HepG2 (cell line): ENCODE results near the gene CDHR5. TPM values are rescaled to one million over a fixed set of nuclear protein-coding genes. Genes with fewer than 3 reads are reported as not detected.

Experiments used
- CCAR2 ChIP-seq: fragments of 200-400 bp; formaldehyde crosslinking; optimal IDR thresholded peaks from 2 replicates; pipeline ENCODE3; 2018; ENCODE audit warnings: low read depth, mild to moderate bottlenecking, low read length, moderate library complexity
- EHMT2 ChIP-seq: fragments of 200-600 bp; sonication (generic); IDR thresholded peaks from 2 replicates; pipeline ENCODE4 v1.7.0; 2017; ENCODE audit warnings: antibody characterized with exemption, low read depth, low read length, borderline replicate concordance
- EP300 ChIP-seq, 3 experiments: sonication (generic) in 1 of 3; formaldehyde crosslinking in 1 of 3; IDR thresholded peaks; 2 replicates each; pipeline versions ENCODE4 v1.5.1 to v1.6.1; 2011 to 2020; ENCODE audit warnings: low read depth in 2 of 3, low read length in 2 of 3, borderline replicate concordance in 1 of 3, improper control_type of control experiment in 1 of 3, mild to moderate bottlenecking in 1 of 3, missing genetic modification reagents in 1 of 3, moderate library complexity in 1 of 3
- FIP1L1 ChIP-seq: fragments of 200-400 bp; formaldehyde crosslinking; IDR thresholded peaks from 2 replicates; pipeline ENCODE4 v1.6.1; 2018; ENCODE audit warnings: low read depth, mild to moderate bottlenecking, low read length, moderate library complexity, borderline replicate concordance; ENCODE audit not compliant: insufficient read depth
- IKZF5 ChIP-seq: IDR thresholded peaks from 2 replicates; pipeline ENCODE4 v1.6.1; 2018; ENCODE audit warnings: missing genetic modification reagents, mild to moderate bottlenecking, missing compliant biosample characterization
- NCOA1 ChIP-seq: sonication (generic); formaldehyde crosslinking; IDR thresholded peaks from 2 replicates; pipeline ENCODE4 v1.9.0; 2021; ENCODE audit warnings: missing genetic modification reagents
- NR2F2 ChIP-seq: IDR thresholded peaks from 2 replicates; pipeline ENCODE4 v1.6.1; 2012; ENCODE audit warnings: low read depth, inconsistent platforms, borderline replicate concordance
- PTBP1 ChIP-seq: fragments of 200-400 bp; formaldehyde crosslinking; IDR thresholded peaks from 2 replicates; pipeline ENCODE4 v1.6.1; 2018; ENCODE audit warnings: low read length, low read depth; ENCODE audit not compliant: poor library complexity, severe bottlenecking
- RBAK ChIP-seq: sonication (generic); formaldehyde crosslinking; IDR thresholded peaks from 2 replicates; pipeline ENCODE4 v1.5.1; 2020; ENCODE audit warnings: mild to moderate bottlenecking, missing genetic modification reagents
- ZMYM3 ChIP-seq: sonication (generic); formaldehyde crosslinking; IDR thresholded peaks from 2 replicates; pipeline ENCODE4 v1.5.1; 2020; ENCODE audit warnings: mild to moderate bottlenecking, missing genetic modification reagents
- ZNF17 ChIP-seq: sonication (generic); formaldehyde crosslinking; IDR thresholded peaks from 2 replicates; pipeline ENCODE4 v1.5.0; 2020; ENCODE audit warnings: mild to moderate bottlenecking, missing genetic modification reagents
- ZNF251 ChIP-seq: sonication (generic); formaldehyde crosslinking; IDR thresholded peaks from 2 replicates; pipeline ENCODE4 v1.9.0; 2021; ENCODE audit warnings: mild to moderate bottlenecking, missing genetic modification reagents
- ZNF343 ChIP-seq: sonication (generic); formaldehyde crosslinking; IDR thresholded peaks from 2 replicates; pipeline ENCODE4 v1.4.0; 2020; ENCODE audit warnings: mild to moderate bottlenecking, missing genetic modification reagents
- ZNF546 ChIP-seq: sonication (generic); formaldehyde crosslinking; conservative IDR thresholded peaks from 2 replicates; pipeline ENCODE4 v1.8.1; 2023; ENCODE audit warnings: mild to moderate bottlenecking, missing genetic modification reagents
- ZNF629 ChIP-seq: sonication (generic); formaldehyde crosslinking; conservative IDR thresholded peaks from 2 replicates; pipeline ENCODE4 v1.5.0; 2020; ENCODE audit warnings: missing genetic modification reagents
- polyA plus RNA-seq, 8 experiments: library from polyadenylated mRNA; depleted of rRNA in 3 of 8; stranded (reverse) in 7 of 8; unstranded in 1 of 8; fragments of >200 nt; fragmentation: Illumina TruSeq in 4 of 8; extraction: Trizol in 4 of 8; gene quantifications; 2 replicates each; pipeline versions ENCODE4 v1.2.1 to v1.2.3, GENCODE V29; 2011 to 2016; ENCODE audit warnings: low read depth in 4 of 8, missing spikeins in 1 of 8, mixed read lengths in 1 of 8; ENCODE audit not compliant: insufficient read depth in 1 of 8
- total RNA-seq, 5 experiments: library from RNA; depleted of rRNA; stranded (reverse); fragments of >200 nt; fragmentation: Illumina TruSeq; extraction: Trizol; gene quantifications; 2 replicates each; pipeline ENCODE4 v1.2.3, GENCODE V29; 2016; ENCODE audit warnings: low read depth in 1 of 5
- TF ChIP-seq, protein P1 (sequence below): sonication (generic); formaldehyde crosslinking; IDR thresholded peaks from 2 replicates; pipeline ENCODE4 v1.4.0; 2020; ENCODE audit warnings: missing genetic modification reagents
- TF ChIP-seq, protein P2 (sequence below): sonication (generic); formaldehyde crosslinking; IDR thresholded peaks from 2 replicates; pipeline ENCODE4 v1.4.0; 2020; ENCODE audit warnings: missing genetic modification reagents
- TF ChIP-seq, protein P3 (sequence below): sonication (generic); formaldehyde crosslinking; IDR thresholded peaks from 2 replicates; pipeline ENCODE4 v1.9.0; 2021; ENCODE audit warnings: missing genetic modification reagents, mild to moderate bottlenecking, borderline replicate concordance

The CDHR5 gene
- total and polyA plus RNA-seq, 2 of the 13 experiments (the other 11 are each of a cell fraction or from before 2014, with no cell fraction given), result 0.46 to 0.71 TPM

DNA sequence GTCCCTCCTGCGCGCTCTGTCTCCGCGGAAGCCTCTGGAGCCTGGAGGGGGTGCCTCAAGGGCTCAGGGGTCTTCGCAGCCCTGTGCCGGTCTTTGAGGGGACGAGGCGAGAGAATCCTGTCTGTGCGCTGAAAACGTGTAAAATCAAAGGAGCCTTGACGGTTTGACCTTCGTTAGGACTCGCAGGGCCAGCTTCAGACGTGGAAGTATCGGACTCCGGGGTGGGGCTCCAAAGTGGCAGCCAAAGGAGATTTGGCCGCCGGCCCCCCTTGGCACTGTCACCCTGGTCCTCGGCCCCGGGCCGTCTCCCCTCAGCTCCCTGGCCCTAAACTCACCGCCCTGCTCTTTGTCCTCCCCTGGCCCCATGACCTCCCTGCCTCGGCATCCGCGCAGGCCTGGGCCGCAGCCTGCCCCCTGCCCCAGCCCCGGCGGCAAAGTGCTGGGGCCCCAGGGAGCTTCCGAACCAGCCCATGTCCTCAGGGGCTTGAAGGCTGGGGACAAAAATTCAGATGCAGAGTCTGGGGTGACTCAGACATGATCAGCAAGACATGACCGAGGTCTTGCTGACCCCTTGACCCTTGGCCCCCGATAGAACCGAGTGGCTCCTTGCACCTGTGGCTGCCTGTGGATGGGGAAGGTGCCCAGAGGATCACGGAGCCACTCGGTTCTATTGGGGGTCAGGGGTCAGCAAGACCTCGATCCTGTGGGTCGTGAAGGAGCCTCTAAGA lies 55.4 kb downstream of the CDHR5 start (continued):
- TF ChIP-seq, protein P1, sequence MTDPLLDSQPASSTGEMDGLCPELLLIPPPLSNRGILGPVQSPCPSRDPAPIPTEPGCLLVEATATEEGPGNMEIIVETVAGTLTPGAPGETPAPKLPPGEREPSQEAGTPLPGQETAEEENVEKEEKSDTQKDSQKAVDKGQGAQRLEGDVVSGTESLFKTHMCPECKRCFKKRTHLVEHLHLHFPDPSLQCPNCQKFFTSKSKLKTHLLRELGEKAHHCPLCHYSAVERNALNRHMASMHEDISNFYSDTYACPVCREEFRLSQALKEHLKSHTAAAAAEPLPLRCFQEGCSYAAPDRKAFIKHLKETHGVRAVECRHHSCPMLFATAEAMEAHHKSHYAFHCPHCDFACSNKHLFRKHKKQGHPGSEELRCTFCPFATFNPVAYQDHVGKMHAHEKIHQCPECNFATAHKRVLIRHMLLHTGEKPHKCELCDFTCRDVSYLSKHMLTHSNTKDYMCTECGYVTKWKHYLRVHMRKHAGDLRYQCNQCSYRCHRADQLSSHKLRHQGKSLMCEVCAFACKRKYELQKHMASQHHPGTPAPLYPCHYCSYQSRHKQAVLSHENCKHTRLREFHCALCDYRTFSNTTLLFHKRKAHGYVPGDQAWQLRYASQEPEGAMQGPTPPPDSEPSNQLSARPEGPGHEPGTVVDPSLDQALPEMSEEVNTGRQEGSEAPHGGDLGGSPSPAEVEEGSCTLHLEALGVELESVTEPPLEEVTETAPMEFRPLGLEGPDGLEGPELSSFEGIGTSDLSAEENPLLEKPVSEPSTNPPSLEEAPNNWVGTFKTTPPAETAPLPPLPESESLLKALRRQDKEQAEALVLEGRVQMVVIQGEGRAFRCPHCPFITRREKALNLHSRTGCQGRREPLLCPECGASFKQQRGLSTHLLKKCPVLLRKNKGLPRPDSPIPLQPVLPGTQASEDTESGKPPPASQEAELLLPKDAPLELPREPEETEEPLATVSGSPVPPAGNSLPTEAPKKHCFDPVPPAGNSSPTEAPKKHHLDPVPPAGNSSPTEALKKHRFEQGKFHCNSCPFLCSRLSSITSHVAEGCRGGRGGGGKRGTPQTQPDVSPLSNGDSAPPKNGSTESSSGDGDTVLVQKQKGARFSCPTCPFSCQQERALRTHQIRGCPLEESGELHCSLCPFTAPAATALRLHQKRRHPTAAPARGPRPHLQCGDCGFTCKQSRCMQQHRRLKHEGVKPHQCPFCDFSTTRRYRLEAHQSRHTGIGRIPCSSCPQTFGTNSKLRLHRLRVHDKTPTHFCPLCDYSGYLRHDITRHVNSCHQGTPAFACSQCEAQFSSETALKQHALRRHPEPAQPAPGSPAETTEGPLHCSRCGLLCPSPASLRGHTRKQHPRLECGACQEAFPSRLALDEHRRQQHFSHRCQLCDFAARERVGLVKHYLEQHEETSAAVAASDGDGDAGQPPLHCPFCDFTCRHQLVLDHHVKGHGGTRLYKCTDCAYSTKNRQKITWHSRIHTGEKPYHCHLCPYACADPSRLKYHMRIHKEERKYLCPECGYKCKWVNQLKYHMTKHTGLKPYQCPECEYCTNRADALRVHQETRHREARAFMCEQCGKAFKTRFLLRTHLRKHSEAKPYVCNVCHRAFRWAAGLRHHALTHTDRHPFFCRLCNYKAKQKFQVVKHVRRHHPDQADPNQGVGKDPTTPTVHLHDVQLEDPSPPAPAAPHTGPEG (CRISPR knock-in tag), result no peak
- TF ChIP-seq ZMYM3 (CRISPR knock-in tag) (peak; percentile 53; the same call in 1 of the 2 replicates), PTBP1 (no peak), EP300 (IDR thresholded peaks at IDR 0.05; ENCODE audit: low read depth in 2 of 2, low read length in 2 of 2) (no peak), EP300 (CRISPR knock-in tag; IDR thresholded peaks at IDR 0.05; ENCODE audit: borderline replicate concordance) (no peak), RBAK (no peak), EHMT2 (no peak), IKZF5 (CRISPR knock-in tag) (no peak), NCOA1 (CRISPR knock-in tag) (no peak), ZNF343 (CRISPR knock-in tag) (no peak), ZNF251 (CRISPR knock-in tag) (no peak), CCAR2 (no peak), ZNF546 (no peak), NR2F2 (peak; percentile 42; the same call in 1 of the 2 replicates), FIP1L1 (no peak), ZNF17 (CRISPR knock-in tag) (no peak), ZNF629 (CRISPR knock-in tag) (no peak)
- TF ChIP-seq, protein P2, sequence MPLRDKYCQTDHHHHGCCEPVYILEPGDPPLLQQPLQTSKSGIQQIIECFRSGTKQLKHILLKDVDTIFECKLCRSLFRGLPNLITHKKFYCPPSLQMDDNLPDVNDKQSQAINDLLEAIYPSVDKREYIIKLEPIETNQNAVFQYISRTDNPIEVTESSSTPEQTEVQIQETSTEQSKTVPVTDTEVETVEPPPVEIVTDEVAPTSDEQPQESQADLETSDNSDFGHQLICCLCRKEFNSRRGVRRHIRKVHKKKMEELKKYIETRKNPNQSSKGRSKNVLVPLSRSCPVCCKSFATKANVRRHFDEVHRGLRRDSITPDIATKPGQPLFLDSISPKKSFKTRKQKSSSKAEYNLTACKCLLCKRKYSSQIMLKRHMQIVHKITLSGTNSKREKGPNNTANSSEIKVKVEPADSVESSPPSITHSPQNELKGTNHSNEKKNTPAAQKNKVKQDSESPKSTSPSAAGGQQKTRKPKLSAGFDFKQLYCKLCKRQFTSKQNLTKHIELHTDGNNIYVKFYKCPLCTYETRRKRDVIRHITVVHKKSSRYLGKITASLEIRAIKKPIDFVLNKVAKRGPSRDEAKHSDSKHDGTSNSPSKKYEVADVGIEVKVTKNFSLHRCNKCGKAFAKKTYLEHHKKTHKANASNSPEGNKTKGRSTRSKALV (CRISPR knock-in tag), result peak; percentile 37; the same call in 1 of the 2 replicates
- TF ChIP-seq, protein P3, sequence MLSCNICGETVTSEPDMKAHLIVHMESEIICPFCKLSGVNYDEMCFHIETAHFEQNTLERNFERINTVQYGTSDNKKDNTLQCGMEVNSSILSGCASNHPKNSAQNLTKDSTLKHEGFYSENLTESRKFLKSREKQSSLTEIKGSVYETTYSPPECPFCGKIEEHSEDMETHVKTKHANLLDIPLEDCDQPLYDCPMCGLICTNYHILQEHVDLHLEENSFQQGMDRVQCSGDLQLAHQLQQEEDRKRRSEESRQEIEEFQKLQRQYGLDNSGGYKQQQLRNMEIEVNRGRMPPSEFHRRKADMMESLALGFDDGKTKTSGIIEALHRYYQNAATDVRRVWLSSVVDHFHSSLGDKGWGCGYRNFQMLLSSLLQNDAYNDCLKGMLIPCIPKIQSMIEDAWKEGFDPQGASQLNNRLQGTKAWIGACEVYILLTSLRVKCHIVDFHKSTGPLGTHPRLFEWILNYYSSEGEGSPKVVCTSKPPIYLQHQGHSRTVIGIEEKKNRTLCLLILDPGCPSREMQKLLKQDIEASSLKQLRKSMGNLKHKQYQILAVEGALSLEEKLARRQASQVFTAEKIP, result no peak
